NT2/D1 (cell line): ENCODE data around the gene CLIP2.
A peak's percentile ranks its signal among the peaks of the same experiment; 100 is the strongest.
"Not testable (repeated sequence)": the region's sequence is repeated elsewhere in the genome, so short reads cannot be mapped to it uniquely, and the experiment has no call there.

Experiments
- DNase-seq: peaks from one replicate; pipeline ENCODE4 v3.0.0-alpha.2; 2011; ENCODE audit warnings: low read depth, low spot score
- H3K27me3 ChIP-seq: 2 replicates; pipeline ENCODE4 v1.6.0; 2011; ENCODE audit warnings: mild to moderate bottlenecking; ENCODE audit not compliant: insufficient read length, insufficient read depth
- H3K36me3 ChIP-seq: 2 replicates; pipeline ENCODE4 v1.6.1; 2011; ENCODE audit warnings: mild to moderate bottlenecking, low read length, mixed read lengths; ENCODE audit not compliant: insufficient read depth, insufficient read length
- H3K4me1 ChIP-seq: 2 replicates; pipeline ENCODE4 v1.5.1; 2011; ENCODE audit not compliant: insufficient read depth, insufficient read length
- H3K4me3 ChIP-seq: 2 replicates; pipeline ENCODE4 v1.5.1; 2011; ENCODE audit warnings: low read depth; ENCODE audit not compliant: insufficient read length
- H3K9ac ChIP-seq: 2 replicates; pipeline ENCODE4 v1.6.0; 2011; ENCODE audit warnings: low read depth; ENCODE audit not compliant: insufficient read length
- H3K9me3 ChIP-seq: 2 replicates; pipeline ENCODE4 v1.5.1; 2011; ENCODE audit warnings: mild to moderate bottlenecking, low read length; ENCODE audit not compliant: insufficient read depth
- SUZ12 ChIP-seq: IDR thresholded peaks from 2 replicates; pipeline ENCODE4 v1.6.1; 2011; ENCODE audit not compliant: insufficient read length, insufficient read depth; ENCODE audit errors: extremely low read depth
- YY1 ChIP-seq: IDR thresholded peaks from 2 replicates; pipeline ENCODE4 v1.6.1; 2011; ENCODE audit not compliant: insufficient read length, insufficient read depth
- ZNF274 ChIP-seq: IDR thresholded peaks from 2 replicates; pipeline ENCODE4 v1.6.1; 2011; ENCODE audit warnings: mild to moderate bottlenecking, low read depth, low read length

CLIP2 gene

DNA sequence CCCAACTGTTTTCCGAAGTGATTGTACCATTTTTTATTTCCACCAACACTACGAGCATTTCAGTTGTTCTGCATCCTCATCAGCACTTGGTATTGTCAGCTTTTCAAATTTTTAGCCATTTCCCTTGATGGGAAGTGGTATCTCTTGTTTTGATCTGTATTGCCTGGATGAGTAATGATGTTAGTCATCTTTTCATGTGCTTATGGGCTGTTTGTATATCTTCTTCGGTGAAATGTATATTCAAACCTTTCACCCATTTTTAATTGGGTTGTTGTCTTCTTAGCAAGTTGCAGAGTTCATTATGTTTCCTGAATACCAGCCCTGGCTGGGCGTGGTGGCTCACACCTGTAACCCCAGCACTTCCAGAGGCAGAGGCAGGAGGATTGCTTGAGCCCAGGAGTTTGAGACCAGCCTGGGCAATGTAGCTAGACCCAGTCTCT lies 22.1 kb downstream of the CLIP2 start:
- no peak overlapping the region for H3K4me3 ChIP-seq
- no peaks in the 10 kb centered on the region for H3K27me3 ChIP-seq
- H3K36me3 ChIP-seq: no peaks in the 10 kb centered on the region
- no peak for DNase-seq
- H3K4me1 ChIP-seq: peaks cover 13% of the 10 kb centered on the region
- TF ChIP-seq YY1 (no peak), ZNF274 (no peak), SUZ12 (no peak)
- no peak overlapping the region for H3K9ac ChIP-seq
- no peaks in the 10 kb centered on the region for H3K9me3 ChIP-seq

DNA sequence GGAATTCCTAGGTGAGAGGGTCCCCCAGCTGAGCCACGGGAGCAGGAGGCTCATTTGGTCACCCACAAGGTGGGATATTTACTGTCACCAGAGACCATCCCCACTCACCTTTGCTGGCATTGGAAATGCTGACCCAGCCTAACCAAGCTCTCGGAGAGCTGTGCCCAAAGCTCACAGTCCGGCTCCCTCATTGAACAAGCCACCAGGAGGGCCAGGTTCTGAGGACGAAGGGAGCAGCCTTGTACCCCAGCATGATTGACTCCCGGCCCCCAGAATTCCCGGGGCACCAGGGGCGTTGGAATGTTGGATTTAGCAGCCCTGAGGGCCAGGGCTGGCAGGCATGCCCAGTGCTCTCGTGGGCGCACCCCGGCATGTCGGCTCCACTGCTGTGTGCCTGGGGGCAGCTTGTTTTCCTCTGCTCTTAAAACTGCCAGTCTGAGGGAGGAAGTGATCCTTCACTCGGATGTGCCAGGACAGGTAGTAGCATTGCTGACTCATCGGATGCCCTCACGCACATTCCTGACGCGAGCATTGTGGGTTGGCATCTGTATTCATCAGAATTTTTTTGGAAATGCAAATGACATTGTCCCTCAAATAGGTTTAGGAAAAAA lies 23.3 kb downstream of the CLIP2 start:
- DNase-seq: no peak
- H3K9me3 ChIP-seq: no peaks in the 10 kb centered on the region
- no peak overlapping the region for H3K4me3 ChIP-seq
- TF ChIP-seq ZNF274 (no peak), SUZ12 (no peak), YY1 (no peak)
- no peaks in the 10 kb centered on the region for H3K27me3 ChIP-seq
- no peak overlapping the region for H3K9ac ChIP-seq
- H3K4me1 ChIP-seq: peaks cover 5% of the 10 kb centered on the region
- H3K36me3 ChIP-seq: peaks cover 4% of the 10 kb centered on the region

DNA sequence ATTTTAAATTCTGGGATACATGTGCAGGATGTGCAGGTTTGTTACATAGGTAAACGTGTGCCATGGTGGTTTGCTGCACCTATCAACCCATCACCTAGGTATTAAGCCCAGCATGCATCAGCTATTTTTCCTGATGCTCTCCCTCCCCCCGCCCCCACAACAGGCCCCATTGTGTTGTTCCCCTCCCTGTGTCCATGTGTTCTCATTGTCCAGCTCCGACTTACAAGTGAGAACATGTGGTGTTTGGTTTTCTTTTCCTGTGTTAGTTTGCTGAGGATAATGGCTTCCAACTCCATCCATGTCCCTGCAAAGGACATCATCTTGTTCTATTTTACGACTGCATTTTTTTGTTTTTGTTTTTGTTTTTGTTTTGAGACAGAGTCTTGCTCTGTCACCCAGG lies 26.7 kb downstream of the CLIP2 start:
- not testable (repeated sequence) for H3K4me3 ChIP-seq, H3K9me3 ChIP-seq, H3K36me3 ChIP-seq, DNase-seq, H3K27me3 ChIP-seq, H3K9ac ChIP-seq, H3K4me1 ChIP-seq

DNA sequence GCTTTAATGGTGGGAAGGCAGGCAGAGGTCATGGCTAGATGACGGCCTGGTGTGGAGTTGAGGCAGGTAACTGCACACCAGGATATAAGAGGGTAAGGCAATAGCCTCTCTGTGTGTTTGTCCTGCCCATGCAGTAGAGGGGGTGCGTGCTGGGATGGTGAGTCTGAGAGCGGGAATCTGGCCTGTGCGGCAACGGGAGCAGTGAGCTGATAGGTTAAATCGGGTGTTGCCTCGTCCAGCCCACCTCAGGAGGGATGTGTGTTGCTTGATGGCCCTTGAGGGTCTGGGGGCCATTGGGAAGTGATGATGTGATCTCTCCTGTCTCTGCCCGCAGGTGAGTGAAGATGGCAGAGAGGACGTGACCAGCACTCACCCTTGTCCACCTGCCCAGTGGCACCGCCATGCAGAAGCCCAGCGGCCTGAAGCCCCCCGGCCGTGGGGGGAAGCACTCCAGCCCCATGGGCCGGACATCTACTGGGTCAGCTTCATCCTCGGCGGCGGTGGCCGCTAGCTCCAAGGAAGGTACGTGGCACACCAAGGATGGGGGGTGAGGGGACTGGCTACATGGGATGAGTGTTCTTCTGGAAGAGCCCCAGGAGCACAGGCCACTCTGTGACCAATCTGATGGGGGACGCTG lies 28.1 kb downstream of the CLIP2 start:
- DNase-seq: no peak
- H3K36me3 ChIP-seq: peaks cover 9% of the 10 kb centered on the region

DNA sequence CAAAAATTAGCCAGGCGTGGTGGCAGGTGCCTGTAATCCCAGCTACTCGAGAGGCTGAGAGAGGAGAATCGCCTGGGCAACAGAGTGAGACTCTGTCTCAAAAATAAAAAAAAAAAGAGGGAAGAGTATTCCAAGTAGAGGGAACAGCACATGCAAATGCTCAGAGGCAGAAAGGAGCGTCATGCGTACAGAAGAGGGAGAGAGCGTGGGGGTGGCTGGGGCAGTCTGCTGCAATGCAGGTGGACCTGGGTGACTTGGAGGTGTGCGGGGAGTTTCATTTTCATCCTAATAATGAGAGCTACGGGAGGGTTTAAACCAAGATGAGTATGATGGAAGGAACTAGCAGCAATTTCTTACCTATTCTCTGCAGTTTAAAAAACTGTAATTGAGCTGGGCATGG lies 28.8 kb downstream of the CLIP2 start:
- Histone ChIP-seq H3K4me3 (no peak overlapping the region), H3K4me1 (no peaks in the 10 kb centered on the region), H3K27me3 (no peaks in the 10 kb centered on the region), H3K36me3 (peaks cover 9% of the 10 kb centered on the region), H3K9ac (no peak overlapping the region), H3K9me3 (no peaks in the 10 kb centered on the region)
- TF ChIP-seq YY1 (no peak), SUZ12 (no peak), ZNF274 (no peak)
- no peak for DNase-seq

More for the DNA sequence above, 28.1 kb downstream of the CLIP2 start:
- no peaks in the 10 kb centered on the region for H3K9me3 ChIP-seq
- H3K9ac ChIP-seq: no peak overlapping the region
- H3K4me1 ChIP-seq: peaks cover 4% of the 10 kb centered on the region
- TF ChIP-seq YY1: no peak
- no peak for TF ChIP-seq ZNF274
- no peak for TF ChIP-seq SUZ12
- no peaks in the 10 kb centered on the region for H3K27me3 ChIP-seq
- no peak overlapping the region for H3K4me3 ChIP-seq

DNA sequence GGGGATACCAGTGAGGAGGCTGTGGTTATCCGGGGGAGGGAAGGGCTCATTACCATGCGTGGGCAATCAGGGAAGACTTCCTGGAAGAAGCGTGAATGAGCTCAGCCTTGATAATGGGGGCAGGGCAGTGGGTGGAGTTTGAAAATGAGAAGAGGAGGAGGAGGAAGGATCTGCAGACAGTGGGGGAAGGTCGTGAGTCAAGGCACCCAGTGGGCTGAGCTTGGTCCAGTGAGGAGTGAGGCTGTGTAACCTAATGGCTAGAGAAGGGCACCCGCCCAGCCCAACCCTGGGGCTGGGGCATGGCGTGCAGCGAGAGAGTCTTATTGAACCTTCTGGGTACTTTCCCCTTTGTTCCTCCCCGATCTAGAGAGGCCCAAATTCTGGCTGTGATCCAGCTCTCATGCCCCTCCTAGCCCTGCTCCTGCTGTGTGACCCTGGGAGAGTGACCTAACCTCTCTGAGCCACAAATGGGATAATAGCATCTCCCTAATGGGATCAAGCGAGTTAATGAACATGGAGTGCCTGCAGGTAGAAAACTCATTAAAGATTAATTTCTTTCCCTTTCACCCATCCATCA lies 31.5 kb downstream of the CLIP2 start:
- DNase-seq: peak; percentile 27
- Histone ChIP-seq H3K9me3 (no peaks in the 10 kb centered on the region), H3K9ac (no peak overlapping the region), H3K36me3 (peaks cover 16% of the 10 kb centered on the region), H3K27me3 (no peaks in the 10 kb centered on the region), H3K4me1 (peaks cover 4% of the 10 kb centered on the region), H3K4me3 (no peak overlapping the region)
- TF ChIP-seq ZNF274 (no peak), SUZ12 (no peak), YY1 (no peak)

DNA sequence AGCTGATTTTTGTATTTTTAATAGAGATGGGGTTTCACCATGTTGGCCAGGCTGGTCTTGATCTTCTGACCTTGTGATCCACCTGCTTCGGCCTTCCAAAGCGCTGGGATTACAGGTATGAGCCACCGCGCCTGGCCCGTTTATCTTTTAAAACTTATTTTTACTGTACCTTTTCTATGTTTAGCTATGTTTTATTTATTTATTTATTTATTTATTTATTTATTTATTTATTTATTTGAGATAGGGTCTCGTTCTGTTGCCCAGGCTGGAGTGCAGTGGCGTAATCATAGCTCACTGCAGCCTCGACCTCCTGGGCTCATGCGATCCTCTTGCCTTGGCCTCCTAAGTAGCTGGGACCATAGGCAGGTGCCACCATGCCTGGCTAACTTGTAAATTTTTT lies 33.7 kb downstream of the CLIP2 start:
- H3K4me3 ChIP-seq, H3K27me3 ChIP-seq, H3K9ac ChIP-seq, DNase-seq, H3K9me3 ChIP-seq, H3K36me3 ChIP-seq, H3K4me1 ChIP-seq: not testable (repeated sequence)
